Naive thymus-derived CD8-positive, alpha-beta T cell (primary cell): ENCODE measurements around the gene SLC16A1. TPM values are rescaled to one million over a fixed set of nuclear protein-coding genes. Genes with fewer than 3 reads are reported as not detected.

ENCODE experiments used
- ATAC-seq, 2 donors: fragments of 150-1000 bp; cut with Tn5 transposase in 1 of 2; sonication (Bioruptor Pico), chemical (Tn5 transposase) in 1 of 2; 1 replicate in 1 of 2; 2 replicates in 1 of 2; pipeline ENCODE4 v1.10.0; 2021; ENCODE audit warnings: mild to moderate bottlenecking in 2 of 2, moderate library complexity in 2 of 2
- POLR2A ChIA-PET: fragments of 350-600 bp; sonication (Branson Sonifier 250); formaldehyde crosslinking; loops from one replicate; lab custom pipeline; 2021; ENCODE audit warnings: antibody characterized with exemption; lab: Charles Lee
- DNase-seq, 10 donors: peaks; one replicate each; pipeline versions ENCODE4 v3.0.0 to v3.0.0-alpha.2; 2020 to 2022
- H3K27ac Mint-ChIP-seq, 10 donors: one replicate each; pipeline ENCODE4 v1.8.0; 2020 to 2022; ENCODE audit warnings: mild to moderate bottlenecking in 10 of 10, mixed read lengths in 10 of 10, moderate library complexity in 4 of 10, inconsistent platforms in 1 of 10
- H3K27me3 Mint-ChIP-seq, 5 donors: one replicate each; pipeline ENCODE4 v1.8.0; 2021 to 2022; ENCODE audit warnings: mixed read lengths in 5 of 5
- H3K36me3 Mint-ChIP-seq, 3 donors: one replicate each; pipeline ENCODE4 v1.8.0; 2020 to 2022; ENCODE audit warnings: mixed read lengths in 3 of 3, mild to moderate bottlenecking in 2 of 3, inconsistent platforms in 1 of 3
- H3K4me1 Mint-ChIP-seq, 4 donors: one replicate each; pipeline ENCODE4 v1.8.0; 2021 to 2022; ENCODE audit warnings: mixed read lengths in 4 of 4
- H3K4me3 Mint-ChIP-seq, 10 donors: one replicate each; pipeline ENCODE4 v1.8.0; 2020 to 2022; ENCODE audit warnings: mild to moderate bottlenecking in 10 of 10, mixed read lengths in 10 of 10, moderate library complexity in 6 of 10, inconsistent platforms in 1 of 10
- H3K9me3 Mint-ChIP-seq, 9 donors: one replicate each; pipeline ENCODE4 v1.8.0; 2020 to 2022; ENCODE audit warnings: mixed read lengths in 9 of 9, mild to moderate bottlenecking in 3 of 9, inconsistent platforms in 1 of 9, moderate library complexity in 1 of 9
- polyA plus RNA-seq, 3 donors: library from polyadenylated mRNA; unstranded; fragments of 300-500 nt; fragmentation: Illumina TruSeq; gene quantifications; one replicate each; pipeline ENCODE4 v1.2.3, GENCODE V29; 2021
- total RNA-seq, 8 experiments: library from RNA in 2 of 8; stranded (reverse) in 2 of 8; gene quantifications; one replicate each; pipeline ENCODE4 v1.2.3 and lab custom pipeline; 2021 to 2026

The SLC16A1 gene
- total and polyA plus RNA-seq, 5 experiments from 2014 or later = 8.2 to 16.0 (median 11.8) TPM

DNA sequence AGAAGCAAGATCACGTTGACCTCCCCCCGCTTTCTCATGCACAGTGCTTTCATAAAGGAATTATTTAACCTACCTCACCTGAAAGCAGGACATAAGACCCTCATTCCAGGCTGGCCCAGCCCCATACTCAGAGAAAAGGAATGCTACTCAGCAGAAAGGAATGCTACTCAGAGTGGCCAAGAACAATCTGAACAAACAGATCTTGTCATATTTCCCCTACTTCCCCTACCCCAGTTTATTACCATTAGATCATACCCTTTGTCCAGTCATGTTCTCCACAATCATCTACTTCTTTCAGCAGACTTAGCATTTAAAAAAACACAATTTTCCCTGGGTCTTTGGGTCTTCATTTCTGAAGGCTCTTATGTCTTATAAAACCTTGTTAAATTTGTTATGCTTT, 89.8 kb downstream of the SLC16A1 start:
- POLR2A ChIA-PET = no interaction called here
- ATAC-seq (no peak), DNase-seq (no peak)
- Mint-ChIP-seq H3K4me3 (no peak overlapping the region), H3K27me3 (peaks cover 0 to 7% (median 0%) of the 10 kb centered on the region in 5 donors), H3K4me1 (peaks cover 2 to 10% (median 5%) of the 10 kb centered on the region in 4 donors), H3K9me3 (no peaks in the 10 kb centered on the region), H3K36me3 (no peaks in the 10 kb centered on the region), H3K27ac (no peak overlapping the region)

DNA sequence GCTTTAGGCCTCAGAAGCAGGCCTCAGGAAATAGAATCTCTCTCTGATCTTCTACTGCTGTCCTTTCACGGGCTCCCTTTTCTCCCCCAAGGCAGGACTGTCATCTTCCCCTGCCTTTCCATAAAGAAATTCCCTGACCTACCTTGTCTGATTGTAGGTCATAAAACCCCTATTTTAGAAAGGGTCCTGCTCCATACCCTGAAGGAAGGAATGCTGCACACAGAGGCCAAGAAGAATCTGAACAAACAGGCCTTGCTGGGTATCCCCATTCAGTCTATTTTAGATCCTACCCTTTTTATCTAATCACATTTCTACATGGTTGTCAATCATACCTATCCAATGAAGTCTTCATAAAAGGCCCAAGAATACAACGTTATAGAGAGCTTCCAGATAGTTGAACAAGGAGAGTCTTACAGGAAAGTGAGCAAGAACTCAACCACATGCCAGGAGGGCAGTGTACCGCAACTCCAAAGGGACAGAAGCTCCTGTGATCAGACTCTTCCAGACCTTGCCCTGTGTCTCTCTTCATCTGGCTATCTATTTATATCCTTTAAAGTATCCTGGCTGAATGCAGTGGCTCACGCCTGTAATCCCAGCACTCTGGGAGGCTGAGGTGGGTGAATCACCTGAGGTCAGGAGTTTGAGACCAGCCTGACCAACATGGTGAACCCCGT, 93.1 kb downstream of the SLC16A1 start:
- H3K27me3 Mint-ChIP-seq = no peaks in the 10 kb centered on the region
- DNase-seq (no peak), ATAC-seq (no peak)
- H3K9me3 Mint-ChIP-seq = no peaks in the 10 kb centered on the region
- H3K36me3 Mint-ChIP-seq = no peaks in the 10 kb centered on the region
- H3K27ac Mint-ChIP-seq = peak overlapping the region in 1 of 10 donors; percentile 42
- POLR2A ChIA-PET = interaction anchor here (0.6 kb wide), 1 partner anchor 40 kb away, joined by 3 read pairs; no protein-coding TSS in a partner anchor
- no peak overlapping the region for H3K4me3 Mint-ChIP-seq
- peaks cover 0 to 10% (median 5%) of the 10 kb centered on the region in 4 donors for H3K4me1 Mint-ChIP-seq

Other genes starting within 250 kb of the SLC16A1 start
- 1 to 10 TPM; 3.0 to 4.2 TPM for gene RHOC, start 249.1 kb downstream of the SLC16A1 start, total RNA-seq
- gene RHOC, start 249.1 kb downstream of the SLC16A1 start, polyA plus RNA-seq = 10 to 100 TPM in 1 of 3 donors, 1 to 10 TPM in 2; 2.2 to 46.7 (median 2.8) TPM
- under 1 TPM in 1 of 2 experiments, not detected in 1; 0.44 TPM for gene PPM1J, start 240.9 kb downstream of the SLC16A1 start, total RNA-seq
- not detected for gene PPM1J, start 240.9 kb downstream of the SLC16A1 start, polyA plus RNA-seq
- 10 to 100 TPM; 22.7 to 23.7 TPM for gene LRIG2, start 117.0 kb upstream of the SLC16A1 start, total RNA-seq
- gene LRIG2, start 117.0 kb upstream of the SLC16A1 start, polyA plus RNA-seq = 1 to 10 TPM; 2.4 to 8.1 (median 4.0) TPM